HG02885 (cell line): ENCODE data around the gene MAGI3.
"Not testable (repeated sequence)": the region's sequence is repeated elsewhere in the genome, so short reads cannot be mapped to it uniquely, and the experiment has no call there.

Source experiments
- ATAC-seq: cut with Tn5 transposase; IDR thresholded peaks from one replicate; pipeline ENCODE4 v1.9.1; 2021; ENCODE audit warnings: mild to moderate bottlenecking; ENCODE audit not compliant: unreplicated experiment, poor library complexity

MAGI3 gene

DNA sequence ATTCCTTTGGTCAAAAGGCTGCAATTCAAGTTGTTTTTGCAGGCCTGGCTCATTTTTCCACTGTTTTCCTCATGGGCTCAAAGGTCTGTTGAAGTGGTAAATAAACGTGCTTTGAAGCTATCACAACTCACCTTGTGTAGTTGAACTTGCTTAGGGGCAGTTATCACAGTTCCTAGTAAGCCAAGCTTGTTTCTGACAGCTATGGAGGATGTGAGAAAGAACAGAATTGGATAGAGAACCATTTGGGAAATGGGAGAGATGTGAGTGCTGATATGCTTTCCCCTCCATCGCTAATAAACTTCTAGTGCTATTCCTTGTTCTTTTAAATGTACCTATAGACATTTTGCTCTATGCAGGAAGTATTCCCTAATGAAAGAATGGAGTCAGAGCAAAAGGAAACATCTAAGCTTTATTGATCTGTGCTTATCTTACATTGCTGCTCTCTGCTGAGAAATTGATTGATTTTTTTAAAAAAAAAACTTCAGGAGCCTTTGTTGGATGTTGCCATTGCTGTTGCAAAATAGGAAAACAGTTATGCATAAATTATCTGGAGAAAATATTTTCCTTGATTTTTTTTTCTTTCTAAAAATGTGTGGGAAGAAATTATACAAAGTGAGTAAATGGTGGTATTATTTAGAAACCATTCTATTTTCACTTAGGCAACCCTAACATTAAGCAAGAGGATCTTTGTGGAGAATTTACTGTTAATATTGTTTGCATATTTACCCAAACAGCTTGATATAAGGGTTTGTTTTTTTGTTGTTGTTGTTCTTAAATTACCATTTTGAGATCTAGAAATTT, 118.2 kb downstream of the MAGI3 start:
- no peak for ATAC-seq

DNA sequence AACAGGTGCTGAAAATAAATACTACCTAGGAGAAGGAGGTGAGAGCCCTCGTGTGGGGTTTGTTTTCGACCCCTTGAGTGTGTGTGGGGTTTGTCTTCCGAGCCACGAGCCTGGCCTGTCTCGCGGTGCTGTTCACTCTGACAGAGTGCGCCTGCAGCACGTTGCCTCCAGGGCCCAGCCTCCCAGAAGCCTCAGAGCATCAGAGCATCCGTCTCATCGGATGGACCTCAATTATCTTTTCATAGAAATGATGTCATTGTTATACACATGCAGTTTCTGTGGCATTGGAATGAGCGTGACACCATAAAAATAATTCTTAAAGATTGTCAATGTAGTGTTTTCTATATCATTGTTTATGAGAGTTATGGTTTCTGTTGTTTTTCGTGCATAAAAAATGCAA, 119.5 kb downstream of the MAGI3 start:
- not testable (repeated sequence) for ATAC-seq

DNA sequence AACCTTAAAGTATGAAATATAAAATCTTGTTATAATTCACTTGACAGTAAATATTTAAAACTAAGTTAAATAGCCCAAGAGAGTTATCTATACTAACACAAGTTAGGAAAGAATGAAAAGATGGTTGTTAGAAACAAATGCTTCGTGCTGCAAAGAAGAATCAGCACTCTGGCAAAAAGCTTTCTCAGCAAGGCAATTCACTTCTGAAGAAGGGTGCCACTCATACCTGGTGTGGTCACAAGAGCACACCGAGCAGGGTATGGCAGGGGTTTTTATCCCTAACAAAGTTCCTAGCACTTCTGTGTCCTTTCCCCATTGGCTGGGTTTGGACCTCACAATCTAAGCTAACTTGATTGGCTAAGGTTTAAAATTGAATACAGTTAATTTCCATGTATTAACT, 121.0 kb downstream of the MAGI3 start:
- ATAC-seq = no peak

DNA sequence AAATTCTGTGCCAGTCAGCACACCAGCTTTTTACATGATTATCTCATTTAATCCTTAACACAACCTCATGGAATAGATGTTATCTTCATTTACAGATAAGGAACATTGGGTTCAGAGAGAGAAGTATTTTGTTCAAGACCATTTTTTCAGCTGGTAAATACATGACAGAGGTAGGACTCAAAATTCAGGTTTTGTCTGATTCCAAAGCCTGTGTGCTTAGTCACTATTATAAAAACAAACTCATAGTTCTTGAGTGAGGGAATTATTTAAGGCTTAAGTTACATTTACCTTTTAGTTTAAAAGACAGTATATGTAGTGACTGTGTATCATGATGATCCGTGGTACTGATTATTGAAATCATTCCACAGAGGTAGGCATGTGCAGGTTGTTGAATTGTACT, 125.2 kb downstream of the MAGI3 start:
- no peak for ATAC-seq

DNA sequence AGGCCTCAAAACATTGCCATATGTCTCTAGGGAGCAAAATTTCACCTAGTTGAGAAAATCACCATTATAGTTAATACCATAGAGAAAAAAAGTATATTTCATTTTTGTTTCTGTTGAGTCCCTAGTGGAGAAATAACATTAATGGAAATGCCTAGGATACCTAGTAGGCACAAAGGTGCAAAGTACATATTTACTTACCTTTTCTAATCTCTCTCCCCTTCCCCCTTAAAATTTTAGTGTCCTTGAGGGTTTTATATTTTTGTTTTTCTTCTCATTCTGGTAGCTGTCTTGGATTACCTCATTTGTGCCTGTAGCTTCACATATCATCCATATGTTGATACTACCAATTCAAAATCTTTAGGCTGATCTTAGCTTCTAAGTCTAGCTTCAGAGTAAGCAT, 127.0 kb downstream of the MAGI3 start:
- no peak for ATAC-seq

DNA sequence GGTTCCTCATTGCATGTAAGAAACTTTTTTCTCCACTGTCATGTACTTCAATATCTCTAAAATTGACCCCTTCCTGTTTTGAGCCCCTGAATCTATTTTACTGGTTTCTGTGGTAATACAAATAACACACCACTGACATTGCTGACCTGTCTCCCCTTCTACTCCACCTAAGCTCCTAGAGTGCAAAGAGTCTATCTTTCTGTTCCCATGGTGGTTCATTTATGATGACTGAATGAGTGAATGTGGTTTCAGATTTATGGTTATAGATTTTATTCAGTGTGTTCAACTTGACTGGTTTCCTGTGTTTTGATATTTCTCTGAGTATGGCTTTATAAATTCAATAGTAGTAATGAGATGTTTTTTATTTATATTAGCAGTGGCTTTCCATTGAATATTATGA, 127.7 kb downstream of the MAGI3 start:
- ATAC-seq = no peak

DNA sequence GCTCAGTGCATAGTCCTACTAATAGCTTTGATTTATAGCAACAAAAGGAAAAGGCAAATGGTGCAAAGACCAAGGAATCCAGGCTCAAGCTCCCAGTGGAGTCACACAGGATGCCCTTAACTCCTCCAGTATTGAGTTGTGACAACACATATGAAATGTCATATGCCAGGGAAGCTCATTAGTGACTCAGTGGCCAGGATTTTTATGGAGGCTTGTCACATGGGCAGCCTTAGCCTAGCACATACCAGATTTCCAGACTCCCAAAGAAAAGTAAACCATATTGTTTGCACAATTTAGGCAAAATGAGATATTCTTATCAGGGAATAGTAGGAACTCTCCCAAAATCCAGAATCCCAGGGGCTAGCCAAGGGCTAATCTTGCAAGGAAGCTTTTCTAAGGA, 129.2 kb downstream of the MAGI3 start:
- ATAC-seq = no peak

DNA sequence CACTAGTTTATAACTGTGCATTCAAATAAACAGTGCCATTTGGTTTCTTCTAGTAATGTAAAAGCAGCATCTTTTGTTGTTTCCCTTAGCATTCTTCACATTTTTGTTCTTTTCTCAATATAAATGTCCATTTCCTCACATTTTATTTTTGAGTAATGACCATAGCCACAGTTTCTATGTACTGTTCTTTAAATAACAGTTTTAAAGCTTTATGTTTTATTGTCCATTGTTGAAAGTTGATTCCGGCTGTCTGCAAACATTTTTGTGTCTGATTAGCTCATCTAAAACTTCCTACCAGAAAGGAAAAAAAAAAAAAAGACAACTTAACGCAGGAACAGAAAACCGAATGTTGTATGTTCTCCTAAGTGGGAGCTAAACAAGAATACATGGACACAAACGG, 139.7 kb downstream of the MAGI3 start:
- ATAC-seq = no peak

DNA sequence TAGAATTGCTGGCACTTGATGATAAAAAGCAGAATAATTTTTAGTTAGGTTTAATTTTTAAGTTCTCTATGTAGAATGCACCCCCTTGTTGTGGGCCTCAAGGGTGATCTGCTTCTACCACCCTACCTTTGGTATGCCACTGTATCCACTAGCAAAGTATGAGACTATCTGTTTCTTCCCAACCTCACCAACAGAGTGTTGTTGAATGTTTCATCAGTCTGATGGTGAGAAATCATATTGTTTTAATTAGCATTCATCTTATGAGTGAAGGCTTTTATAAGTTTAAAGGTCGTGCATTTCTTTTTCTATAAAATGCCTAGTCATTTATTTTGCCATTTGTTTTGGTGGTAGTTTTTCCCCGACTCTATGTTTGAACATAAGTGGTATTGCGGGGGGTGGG, 141.0 kb downstream of the MAGI3 start:
- no peak for ATAC-seq

DNA sequence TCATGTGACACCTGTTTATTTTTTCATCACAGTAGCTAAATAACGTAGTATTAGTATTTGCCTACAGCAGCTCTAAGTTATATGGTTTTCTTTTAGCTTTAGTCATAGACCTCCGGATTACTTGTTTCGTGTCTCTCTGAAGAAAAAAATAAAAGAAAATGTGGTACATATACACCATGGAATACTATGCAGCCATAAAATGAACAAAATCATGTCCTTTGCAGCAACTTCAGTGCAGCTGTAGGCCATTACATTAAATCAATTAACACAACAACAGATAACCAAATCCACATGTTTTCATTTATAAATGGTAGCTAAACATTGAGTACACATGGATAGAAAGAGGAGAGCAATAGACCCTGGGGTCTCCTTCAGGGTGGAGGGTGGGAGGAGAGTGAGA, 142.7 kb downstream of the MAGI3 start:
- no peak for ATAC-seq

DNA sequence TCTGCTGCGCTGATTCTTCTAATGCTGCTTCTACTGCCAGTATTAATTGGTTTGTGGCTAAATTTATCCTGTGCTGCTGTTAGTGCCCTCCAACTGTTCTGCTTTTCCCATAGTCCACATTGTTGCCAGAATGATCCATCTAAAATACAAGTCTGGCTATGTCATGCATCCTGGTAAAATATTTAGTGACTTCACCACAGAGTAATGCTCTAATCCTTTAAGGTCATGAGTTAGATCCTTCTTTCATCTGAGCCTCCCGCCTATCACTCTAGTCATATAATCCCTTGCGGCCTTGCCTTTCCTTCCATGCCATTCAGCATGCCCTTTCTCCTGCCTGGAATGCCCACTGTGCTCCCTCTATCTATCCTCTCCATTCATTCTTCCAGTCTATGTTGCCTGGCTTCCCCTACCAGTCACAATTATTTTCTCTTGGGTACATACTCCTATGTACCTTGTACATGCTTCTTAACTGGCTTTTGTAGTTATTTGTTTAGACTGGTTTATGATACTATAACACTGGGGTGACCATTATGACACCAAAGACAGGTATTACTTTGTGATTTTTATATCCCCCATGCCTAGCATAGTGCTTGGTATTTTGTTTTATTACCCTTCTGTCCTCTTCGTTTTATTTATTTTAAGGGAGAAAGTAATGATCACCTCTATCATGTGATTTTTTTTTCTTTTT, 144.0 kb downstream of the MAGI3 start:
- ATAC-seq = no peak

DNA sequence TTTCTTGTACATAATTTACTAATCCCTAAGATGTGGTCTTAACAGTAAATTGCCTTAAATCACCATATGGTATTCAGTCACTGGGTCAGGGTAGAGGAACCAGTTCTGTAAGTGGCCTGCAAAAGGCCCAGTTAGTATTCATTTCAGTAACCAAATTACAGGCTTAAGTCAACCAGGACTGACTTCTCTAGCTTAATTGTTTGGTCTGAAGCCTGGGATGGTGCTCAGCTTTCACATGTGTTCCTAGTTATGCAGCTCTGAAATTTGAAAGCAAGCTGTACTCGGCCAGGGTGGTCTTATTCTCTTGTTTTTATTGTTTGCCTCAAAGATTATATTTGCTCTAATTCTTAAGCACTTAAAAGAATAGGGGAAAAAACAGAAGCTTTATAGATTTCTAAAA, 144.6 kb downstream of the MAGI3 start:
- ATAC-seq = no peak

DNA sequence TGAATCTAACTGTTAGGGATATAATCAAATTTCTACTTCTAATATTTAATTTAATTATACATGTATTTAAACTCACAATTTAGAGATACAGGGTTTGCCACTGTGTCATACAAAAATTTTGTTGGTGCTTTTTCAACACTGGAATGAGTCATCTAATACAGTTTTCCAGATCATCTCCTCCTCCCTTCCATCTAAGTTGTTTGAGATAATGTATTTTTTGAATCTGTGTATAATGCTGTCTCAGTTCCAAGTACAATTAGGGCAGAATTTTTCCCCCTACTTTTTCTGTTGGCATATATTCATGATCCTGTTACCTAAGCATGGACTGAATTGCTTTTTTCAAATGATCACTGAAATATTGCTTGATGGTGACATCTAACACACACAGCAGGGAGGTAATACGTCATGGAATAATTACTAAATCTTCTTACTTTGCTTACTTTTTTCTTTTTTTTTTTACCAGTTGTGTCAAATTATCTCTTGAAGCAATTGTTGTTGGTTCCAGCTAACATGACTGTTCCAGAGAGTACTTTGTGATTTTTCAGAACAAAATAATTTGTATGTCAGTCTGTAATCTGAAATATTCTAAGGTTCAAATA, 146.0 kb downstream of the MAGI3 start:
- no peak for ATAC-seq

DNA sequence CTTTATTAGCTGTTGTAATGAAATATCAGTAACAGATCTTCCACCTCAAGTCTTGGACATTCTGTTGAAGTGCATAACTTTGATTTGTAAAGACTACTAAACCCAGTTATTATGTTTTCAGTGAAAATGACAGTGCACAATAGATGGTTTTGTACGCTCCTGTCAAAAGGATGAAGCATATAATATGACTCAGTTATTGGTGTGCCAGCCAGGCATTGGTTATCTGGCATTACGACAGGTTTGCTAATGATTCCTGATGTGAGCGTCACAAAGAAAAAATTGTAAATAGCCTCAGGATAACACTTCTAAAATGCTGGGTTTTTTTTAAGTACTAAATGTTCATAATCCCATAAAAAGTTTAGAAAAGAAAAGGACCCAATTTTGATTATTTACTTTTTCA, 147.9 kb downstream of the MAGI3 start:
- no peak for ATAC-seq

DNA sequence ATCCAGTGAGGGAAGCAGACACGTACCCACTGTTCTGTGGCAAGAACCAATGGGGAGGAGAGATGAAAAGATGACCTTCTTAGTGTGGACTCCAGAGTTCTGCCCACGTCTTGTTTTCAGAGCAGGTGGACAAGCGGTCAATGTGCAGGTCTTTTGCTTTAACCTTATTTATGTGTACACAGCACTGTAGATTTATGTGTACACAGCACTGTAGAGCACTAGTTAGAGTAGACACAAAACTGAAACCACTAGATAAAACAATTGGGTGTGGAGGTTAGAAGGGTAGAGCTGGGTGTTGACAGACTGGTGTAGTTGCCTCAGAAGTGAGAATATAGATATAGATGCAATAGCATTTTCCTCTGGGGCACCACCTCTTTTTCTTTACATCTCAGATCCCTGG, 150.0 kb downstream of the MAGI3 start:
- no peak for ATAC-seq

DNA sequence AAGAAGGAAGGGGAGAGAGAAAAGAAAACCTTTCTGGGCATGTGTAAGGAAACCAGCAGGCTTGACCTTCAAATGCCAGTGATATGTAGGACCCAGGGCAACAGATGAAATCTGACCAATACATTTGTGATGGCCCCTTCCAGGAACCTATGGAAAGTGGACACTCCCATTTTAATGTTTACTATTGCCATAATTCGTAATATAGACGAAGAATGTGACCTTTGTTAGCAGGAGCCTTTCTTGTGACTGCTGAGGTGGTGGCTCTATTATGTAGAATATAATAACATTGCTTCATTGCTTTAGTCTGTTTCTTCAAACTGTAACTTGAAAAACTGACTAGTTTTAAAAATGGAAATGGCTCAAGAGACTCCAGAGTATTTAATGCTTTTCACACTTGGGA, 150.8 kb downstream of the MAGI3 start:
- ATAC-seq = no peak

DNA sequence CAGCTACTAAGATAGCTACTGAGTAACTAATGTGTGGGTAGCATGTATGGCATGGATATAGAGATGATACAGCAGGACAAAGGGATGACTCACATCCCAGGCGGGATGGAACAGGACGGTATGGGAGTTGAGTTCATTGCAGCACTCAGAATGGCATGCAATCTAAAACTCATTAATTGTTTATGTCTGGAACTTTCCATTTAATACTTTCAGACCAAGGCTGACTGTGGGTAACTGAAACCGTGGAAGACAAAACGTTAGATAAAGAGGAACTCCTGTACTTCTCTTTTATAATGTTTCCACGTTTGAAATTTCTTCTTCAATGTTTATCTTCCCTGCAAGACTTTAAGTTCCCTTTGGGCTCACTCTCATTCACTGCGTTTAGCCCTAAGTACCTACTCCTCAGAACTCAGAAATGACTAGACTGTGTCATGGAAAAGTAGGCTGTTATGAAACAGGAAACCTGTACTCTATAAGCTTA, 151.9 kb downstream of the MAGI3 start:
- no peak for ATAC-seq

DNA sequence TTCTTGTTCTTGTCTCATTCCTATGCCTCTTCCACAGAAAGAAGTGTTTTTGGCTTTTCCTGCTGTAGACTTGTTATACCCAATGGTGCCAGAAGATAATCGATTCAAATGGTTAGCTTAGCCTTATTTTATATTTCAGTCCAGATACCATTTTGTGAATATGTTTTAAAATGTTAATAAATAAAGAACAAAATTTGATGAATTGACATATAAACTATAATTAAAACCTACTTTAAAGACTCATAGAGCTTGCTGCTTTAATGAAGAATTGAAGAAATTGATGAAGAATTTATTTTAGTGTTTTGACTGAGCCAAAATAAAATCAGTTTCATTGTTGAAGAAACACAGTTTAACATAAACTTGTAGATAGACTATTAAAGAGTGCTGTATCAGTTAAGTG, 152.8 kb downstream of the MAGI3 start:
- no peak for ATAC-seq

DNA sequence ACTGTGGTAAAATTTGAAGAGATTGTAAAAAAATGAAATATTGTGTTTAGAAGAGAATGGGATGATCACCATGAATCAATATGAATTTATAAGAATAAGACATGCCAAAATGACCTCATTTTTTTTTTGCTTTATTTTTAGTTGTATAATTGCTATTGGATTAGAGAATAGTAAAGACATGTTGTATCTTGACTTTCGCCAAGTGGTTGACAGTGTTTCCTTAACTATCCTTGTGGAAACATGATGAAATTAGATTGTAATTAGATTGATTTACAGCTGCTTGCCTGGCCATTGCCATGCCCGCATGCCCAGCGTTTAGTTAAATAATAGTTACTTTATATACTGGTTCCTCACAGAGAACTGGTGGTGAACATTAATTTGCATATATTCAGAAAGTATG, 154.9 kb downstream of the MAGI3 start:
- ATAC-seq = no peak

DNA sequence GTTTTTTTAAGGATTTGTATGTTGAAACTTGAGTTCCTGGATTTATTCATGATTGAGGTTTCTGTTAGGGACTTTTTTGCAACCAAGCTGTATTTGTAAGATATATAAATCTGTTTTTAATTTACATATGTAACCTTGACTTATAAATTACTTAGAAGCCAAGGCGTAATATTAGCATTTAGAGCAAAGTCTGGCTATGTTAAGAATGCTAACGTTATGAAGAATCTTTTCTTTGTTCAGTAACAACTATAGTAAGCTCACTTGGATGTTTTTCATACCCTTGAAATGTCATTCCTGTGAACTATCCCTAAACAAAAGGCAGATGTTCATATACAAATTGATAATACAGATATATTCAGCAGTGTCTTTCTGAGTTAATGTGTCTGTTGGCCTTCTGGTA, 155.3 kb downstream of the MAGI3 start:
- ATAC-seq = no peak

DNA sequence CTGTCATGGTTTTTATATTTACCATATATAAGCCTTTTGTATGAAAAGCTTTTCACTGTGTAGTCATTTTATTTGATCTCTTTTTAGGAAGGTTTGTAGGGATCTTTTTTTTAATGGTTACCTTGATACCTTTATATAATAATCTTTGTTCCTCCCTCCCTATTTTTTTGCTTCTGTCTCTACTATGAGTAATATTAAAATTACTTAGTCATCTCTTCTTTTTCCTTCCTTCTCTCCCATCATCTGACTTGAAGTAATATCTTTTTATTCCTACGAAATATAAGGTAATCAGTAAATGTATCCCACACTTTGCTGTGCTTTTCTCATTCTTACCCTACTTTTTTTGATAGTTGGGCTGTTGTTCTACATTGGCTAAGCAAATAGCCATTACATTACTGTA, 161.4 kb downstream of the MAGI3 start:
- no peak for ATAC-seq

DNA sequence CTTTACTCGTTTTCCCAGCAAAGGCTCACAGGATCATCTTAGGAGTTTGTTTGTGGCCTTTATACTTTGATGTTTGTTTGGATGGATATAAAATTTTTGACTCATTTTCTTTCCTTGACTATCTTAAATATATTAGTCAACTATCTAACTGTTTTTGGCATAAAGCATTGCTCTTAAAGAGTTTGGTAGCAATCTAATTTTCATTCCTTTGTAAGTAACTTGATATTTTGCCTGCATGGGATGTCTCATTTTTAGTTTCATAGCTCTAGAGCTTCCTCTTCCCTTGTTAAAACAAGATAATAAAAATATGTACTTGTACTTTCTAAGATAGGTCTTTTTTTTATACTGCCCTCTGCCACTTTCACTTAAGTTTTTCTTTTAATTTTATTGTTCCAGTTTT, 161.9 kb downstream of the MAGI3 start:
- no peak for ATAC-seq
